Small intestine (tissue), 7 donors: Measurements from ENCODE around the gene CTNNA3. TPM values are rescaled to one million over a fixed set of nuclear protein-coding genes. Genes with fewer than 3 reads are reported as not detected.
A peak's percentile ranks its signal among the peaks of the same experiment; 100 is the strongest.

Experiments used
- DNase-seq, 2 donors: peaks; one replicate each; pipeline versions ENCODE4 v3.0.0 to v3.0.0-alpha.2; 2013
- FAIRE-seq: peaks from 2 replicates; lab custom pipeline; 2012; peaks lifted over from hg19 to GRCh38; lab: Jason Lieb, UNC
- H3K27ac ChIP-seq, 3 donors: one replicate each; pipeline ENCODE4 v1.5.1; 2013; ENCODE audit warnings: low read length in 2 of 3, mild to moderate bottlenecking in 2 of 3, control low read depth in 1 of 3, inconsistent platforms in 1 of 3, low read depth in 1 of 3, moderate library complexity in 1 of 3
- H3K27me3 ChIP-seq, 3 donors: one replicate each; pipeline ENCODE4 v1.6.1; 2013; ENCODE audit warnings: low read length in 3 of 3, inconsistent platforms in 1 of 3; ENCODE audit not compliant: control insufficient read depth in 3 of 3, insufficient read depth in 3 of 3
- H3K36me3 ChIP-seq, 3 donors: one replicate each; pipeline ENCODE4 v1.6.1; 2013; ENCODE audit warnings: low read length in 3 of 3, inconsistent platforms in 1 of 3, low read depth in 1 of 3, mild to moderate bottlenecking in 1 of 3, moderate library complexity in 1 of 3; ENCODE audit not compliant: control insufficient read depth in 3 of 3, insufficient read depth in 2 of 3
- H3K4me1 ChIP-seq, 3 donors: one replicate each; pipeline ENCODE4 v1.6.1; 2013; ENCODE audit warnings: low read length in 2 of 3, inconsistent platforms in 1 of 3, low read depth in 1 of 3, mild to moderate bottlenecking in 1 of 3, moderate library complexity in 1 of 3; ENCODE audit not compliant: control insufficient read depth in 3 of 3, insufficient read depth in 2 of 3
- H3K4me3 ChIP-seq, 3 donors: one replicate each; pipeline ENCODE4 v1.5.1; 2013; ENCODE audit warnings: low read length in 3 of 3, control low read depth in 1 of 3, inconsistent platforms in 1 of 3, low read depth in 1 of 3, mild to moderate bottlenecking in 1 of 3, moderate library complexity in 1 of 3
- H3K9me3 ChIP-seq, 2 donors: one replicate each; pipeline ENCODE4 v1.6.1; 2013; ENCODE audit warnings: low read depth in 1 of 2, low read length in 1 of 2; ENCODE audit not compliant: control insufficient read depth in 2 of 2, insufficient read depth in 1 of 2
- WGBS, 3 donors: extraction: QIAGEN DNeasy Blood & Tissue Kit; methylation state at CpG; one replicate each; pipeline ENCODE4 v1.1.7; 2013; 5-methylcytosine and 5-hydroxymethylcytosine counted together
- polyA plus RNA-seq, 4 donors: library from polyadenylated mRNA; stranded (reverse) in 3 of 4; unstranded in 1 of 4; fragments of 200-250 nt in 3 of 4; fragments of 120-200 nt in 1 of 4; gene quantifications; one replicate each; pipeline versions ENCODE4 v1.2.1 to v1.2.3, GENCODE V29; 2013
- donor health status: healthy with polysubstance abuse.
- donor health status: control.
- donor health status: control.
- donor health status: Bipolar disorder and iron deficiency.
- donor health status: healthy.

CTNNA3 gene
- polyA plus RNA-seq, 4 donors: 0.24 to 0.38 TPM; not detected in 2

DNA sequence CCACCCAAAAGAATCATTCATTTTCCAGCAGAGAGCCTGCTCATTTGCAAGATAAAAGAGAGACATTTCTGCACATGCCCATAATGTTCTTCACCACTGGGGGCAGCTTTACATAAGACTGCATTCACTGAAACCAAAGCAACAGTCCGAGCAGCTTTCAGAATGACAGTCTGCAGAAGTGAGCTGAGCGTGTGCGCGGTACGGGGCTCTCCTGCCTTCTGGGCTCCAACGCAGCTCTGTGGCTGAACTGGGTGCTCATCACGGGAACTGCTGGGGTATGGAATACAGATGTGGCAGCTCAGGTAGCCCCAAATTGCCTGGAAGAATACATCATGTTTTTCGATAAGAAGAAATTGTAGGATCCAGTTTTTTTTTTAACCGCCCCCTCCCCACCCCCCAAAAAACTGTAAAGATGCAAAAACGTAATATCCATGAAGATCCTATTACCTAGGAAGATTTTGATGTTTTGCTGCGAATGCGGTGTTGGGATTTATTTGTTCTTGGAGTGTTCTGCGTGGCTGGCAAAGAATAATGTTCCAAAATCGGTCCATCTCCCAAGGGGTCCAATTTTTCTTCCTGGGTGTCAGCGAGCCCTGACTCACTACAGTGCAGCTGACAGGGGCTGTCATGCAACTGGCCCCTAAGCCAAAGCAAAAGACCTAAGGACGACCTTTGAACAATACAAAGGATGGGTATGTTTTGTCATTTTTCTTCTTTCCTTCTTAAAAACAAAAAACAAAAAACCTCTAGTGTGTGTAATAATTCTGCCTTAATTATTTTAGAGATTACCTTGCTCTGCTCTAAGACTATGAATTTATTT is 769.9 kb downstream of the CTNNA3 start, which contains the start of gene LRRTM3:
TSS of gene LRRTM3 (plus strand) at position 141 of the 820 bp plus-strand sequence.
- Histone ChIP-seq H3K4me1 (peaks cover 0 to 6% (median 0%) of the 10 kb centered on the region in 3 donors), H3K27me3 (peaks cover 0 to 35% (median 15%) of the 10 kb centered on the region in 3 donors), H3K4me3 (peak within 1 kb of the TSS in 1 of 3 donors; percentile 31), H3K9me3 (no peaks in the 10 kb centered on the region), H3K27ac (no peak within 1 kb of the TSS), H3K36me3 (no peaks in the 10 kb centered on the region)
- no peak for FAIRE-seq
- 6 to 12% (median 9%) methylated on average over 16 of the region's 16 CpGs for WGBS, 3 donors
- DNase-seq: peak; percentile 64 to 76

DNA sequence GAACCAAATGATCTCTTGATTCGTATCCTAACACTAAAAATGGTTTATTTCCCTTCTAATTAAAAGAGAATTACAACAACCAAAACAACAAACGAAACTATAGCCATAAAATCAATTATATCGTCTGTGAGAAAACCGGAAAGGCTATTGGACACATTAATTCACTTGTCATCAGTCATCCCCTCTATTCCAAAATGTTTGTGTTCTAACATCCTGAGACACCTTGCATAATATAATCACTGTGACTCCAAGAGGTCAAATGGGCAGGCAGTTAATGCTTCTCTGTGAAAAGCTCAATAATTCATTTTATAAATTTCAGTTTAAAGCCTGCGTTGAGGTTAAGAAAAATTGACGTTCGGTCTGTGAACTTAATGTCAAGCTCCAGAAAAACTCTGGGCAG is 770.6 kb downstream of the CTNNA3 start:
- Histone ChIP-seq H3K36me3 (no peaks in the 10 kb centered on the region), H3K27ac (no peak overlapping the region), H3K4me1 (peaks cover 0 to 6% (median 0%) of the 10 kb centered on the region in 3 donors), H3K27me3 (peaks cover 0 to 35% (median 15%) of the 10 kb centered on the region in 3 donors), H3K9me3 (no peaks in the 10 kb centered on the region), H3K4me3 (no peak overlapping the region)
- WGBS, 3 donors: 15 to 23% (median 16%) methylated on average over 7 of the region's 7 CpGs
- DNase-seq (no peak), FAIRE-seq (no peak)

DNA sequence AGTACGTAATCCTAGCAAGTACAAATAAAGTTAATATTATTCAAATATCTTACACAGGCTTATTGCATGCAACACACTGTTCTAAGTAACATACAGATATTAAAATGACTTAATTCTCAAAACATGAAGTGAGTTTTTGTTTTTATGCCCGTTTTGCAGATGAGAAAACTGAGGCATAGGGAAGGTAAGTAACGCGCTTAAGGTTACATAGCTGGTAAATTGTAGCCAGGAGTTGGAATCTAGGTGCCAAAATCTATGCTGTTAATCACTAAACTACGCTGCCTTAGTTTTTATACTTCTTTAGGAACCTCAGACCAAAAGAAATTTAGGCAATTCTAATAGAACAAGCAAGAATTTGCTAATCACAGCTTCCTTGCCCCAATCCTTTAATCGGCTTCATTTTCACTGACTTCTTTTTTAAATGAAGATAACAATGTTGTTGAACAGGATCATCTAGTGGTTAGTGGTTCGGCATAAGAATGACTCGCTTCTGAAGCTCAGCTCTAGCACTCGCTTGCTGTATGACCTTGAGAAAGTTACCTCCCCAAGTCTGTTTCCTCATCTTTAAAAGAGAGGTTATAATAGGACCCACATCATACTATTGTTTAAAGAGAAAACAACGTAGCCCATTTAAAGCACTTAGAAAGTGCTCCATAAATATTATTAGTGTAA is 771.2 kb downstream of the CTNNA3 start:
- no peak overlapping the region for H3K4me3 ChIP-seq
- no peaks in the 10 kb centered on the region for H3K36me3 ChIP-seq
- no peak overlapping the region for H3K27ac ChIP-seq
- peaks cover 0 to 35% (median 15%) of the 10 kb centered on the region in 3 donors for H3K27me3 ChIP-seq
- H3K9me3 ChIP-seq: no peaks in the 10 kb centered on the region
- H3K4me1 ChIP-seq: peaks cover 0 to 6% (median 0%) of the 10 kb centered on the region in 3 donors
- DNase-seq (no peak), FAIRE-seq (no peak)
- WGBS, 3 donors: 43 to 59% (median 50%) methylated on average over 10 of the region's 10 CpGs

DNA sequence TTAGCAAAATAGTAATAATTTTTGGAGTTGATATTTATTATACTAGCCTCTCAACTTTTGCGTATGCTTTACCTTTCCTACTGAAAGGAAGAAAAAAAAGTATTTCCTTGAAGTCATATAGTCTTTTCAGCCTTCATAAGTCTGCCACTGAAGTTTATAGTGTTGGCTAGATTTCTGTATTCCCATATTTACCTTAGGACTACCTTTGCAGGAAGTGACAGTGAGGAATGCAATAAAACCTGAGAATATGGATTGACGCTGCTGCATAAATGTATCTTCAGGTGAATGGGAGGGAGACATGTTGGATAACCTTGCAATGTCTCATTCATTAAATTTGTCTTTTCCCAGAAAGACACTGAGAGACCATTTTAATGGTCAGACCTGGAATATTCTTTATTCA is 776.7 kb downstream of the CTNNA3 start:
- Histone ChIP-seq H3K27me3 (no peaks in the 10 kb centered on the region), H3K27ac (no peak overlapping the region), H3K4me1 (no peaks in the 10 kb centered on the region), H3K4me3 (no peak overlapping the region), H3K9me3 (no peaks in the 10 kb centered on the region), H3K36me3 (no peaks in the 10 kb centered on the region)
- 74 to 91% (median 86%) methylated on average over 2 of the region's 2 CpGs for WGBS, 3 donors
- no peak for DNase-seq
- FAIRE-seq: no peak

GRCh38 chr10:66917104-66917503 is 778.9 kb downstream of the CTNNA3 start:
- no peaks in the 10 kb centered on the region for H3K4me1 ChIP-seq
- H3K36me3 ChIP-seq: no peaks in the 10 kb centered on the region
- FAIRE-seq (no peak), DNase-seq (no peak)
- 36 to 46% (median 43%) methylated on average over 3 of the region's 3 CpGs for WGBS, 3 donors
- no peaks in the 10 kb centered on the region for H3K27me3 ChIP-seq
- no peak overlapping the region for H3K27ac ChIP-seq
- H3K4me3 ChIP-seq: no peak overlapping the region
- H3K9me3 ChIP-seq: no peaks in the 10 kb centered on the region

DNA sequence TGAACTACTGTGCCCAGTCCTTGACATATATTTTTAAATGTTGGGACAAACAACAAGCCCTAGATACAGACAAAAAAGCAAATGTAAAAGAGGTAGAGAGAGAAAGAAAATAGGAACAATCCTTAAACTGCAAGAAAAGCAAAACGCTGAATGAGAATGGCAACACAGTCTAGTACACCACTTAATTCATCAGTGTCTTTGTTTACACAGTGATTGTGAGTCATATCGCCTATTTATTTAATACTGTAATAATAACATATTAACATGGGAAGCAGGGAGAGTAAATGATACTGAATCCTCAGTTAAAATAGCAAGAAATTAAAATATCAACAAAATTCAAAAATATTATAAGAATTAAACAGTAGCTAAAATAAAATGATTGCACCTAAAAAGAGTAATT is 780.0 kb downstream of the CTNNA3 start:
- 58 to 68% (median 62%) methylated on average over 2 of the region's 2 CpGs for WGBS, 3 donors
- no peaks in the 10 kb centered on the region for H3K27me3 ChIP-seq
- H3K4me3 ChIP-seq: no peak overlapping the region
- DNase-seq (no peak), FAIRE-seq (no peak)
- no peaks in the 10 kb centered on the region for H3K4me1 ChIP-seq
- H3K27ac ChIP-seq: no peak overlapping the region
- no peaks in the 10 kb centered on the region for H3K9me3 ChIP-seq
- no peaks in the 10 kb centered on the region for H3K36me3 ChIP-seq

GRCh38 chr10:66910671-66911070 is 785.3 kb downstream of the CTNNA3 start:
- no peak overlapping the region for H3K4me3 ChIP-seq
- no peaks in the 10 kb centered on the region for H3K4me1 ChIP-seq
- 87 to 93% (median 89%) methylated on average over 5 of the region's 5 CpGs for WGBS, 3 donors
- H3K27ac ChIP-seq: no peak overlapping the region
- H3K36me3 ChIP-seq: no peaks in the 10 kb centered on the region
- DNase-seq (no peak), FAIRE-seq (no peak)
- H3K27me3 ChIP-seq: no peaks in the 10 kb centered on the region
- H3K9me3 ChIP-seq: no peaks in the 10 kb centered on the region

GRCh38 chr10:66892871-66893270 is 803.1 kb downstream of the CTNNA3 start:
- WGBS, 3 donors: 51 to 68% (median 61%) methylated on average over 2 of the region's 2 CpGs
- no peak overlapping the region for H3K27ac ChIP-seq
- no peak overlapping the region for H3K4me3 ChIP-seq
- no peaks in the 10 kb centered on the region for H3K27me3 ChIP-seq
- DNase-seq: no peak
- no peaks in the 10 kb centered on the region for H3K9me3 ChIP-seq
- no peak for FAIRE-seq
- H3K4me1 ChIP-seq: no peaks in the 10 kb centered on the region
- no peaks in the 10 kb centered on the region for H3K36me3 ChIP-seq
